Ascending aorta (tissue), 2 donors: ENCODE measurements around the gene RHBDL1. TPM values are rescaled to one million over a fixed set of nuclear protein-coding genes. Genes with fewer than 3 reads are reported as not detected.
"Not testable (repeated sequence)": the region's sequence is repeated elsewhere in the genome, so short reads cannot be mapped to it uniquely, and the experiment has no call there.

ENCODE experiments used
- DNase-seq, 2 donors: peaks; one replicate each; pipeline ENCODE4 v3.0.0-alpha.2; 2019; ENCODE audit warnings: low spot score in 2 of 2
- H3K27ac ChIP-seq, 2 donors: fragments of 200-600 bp; sonication (generic); one replicate each; pipeline ENCODE4 v1.5.1; 2016 to 2017; ENCODE audit warnings: mild to moderate bottlenecking in 1 of 2
- H3K27me3 ChIP-seq: fragments of 200-600 bp; sonication (generic); one replicate; pipeline ENCODE4 v1.5.1; 2017
- H3K36me3 ChIP-seq, 2 donors: fragments of 200-600 bp; sonication (generic); one replicate each; pipeline ENCODE4 v1.5.1; 2016
- H3K4me1 ChIP-seq, 2 donors: fragments of 200-600 bp; sonication (generic); one replicate each; pipeline ENCODE4 v1.5.1; 2016 to 2017; ENCODE audit warnings: mild to moderate bottlenecking in 1 of 2
- H3K4me3 ChIP-seq, 2 donors: fragments of 200-600 bp; sonication (generic); one replicate each; pipeline ENCODE4 v1.5.1; 2016 to 2017; ENCODE audit warnings: mild to moderate bottlenecking in 1 of 2
- H3K9me3 ChIP-seq, 2 donors: fragments of 200-600 bp; sonication (generic); one replicate each; pipeline ENCODE4 v1.5.1; 2016
- intact Hi-C: fragments of 100-400 bp; cut with DNase I; formaldehyde crosslinking; loops from one replicate; pipeline ENCODE4 v1.15.1; 2023
- total RNA-seq: library from RNA; depleted of rRNA; stranded (reverse); fragments of >200 nt; gene quantifications from one replicate; pipeline ENCODE4 v1.1.0, GENCODE V29; 2016
- TF ChIP-seq, protein P1 (sequence below), 3 experiments: fragments of 200-600 bp in 2 of 3; fragments of 450-650 bp in 1 of 3; sonication (generic) in 2 of 3; IDR thresholded peaks; one replicate each; pipeline ENCODE4 v1.5.1; 2016 to 2019; ENCODE audit warnings: antibody characterized with exemption in 3 of 3, mild to moderate bottlenecking in 1 of 3, moderate library complexity in 1 of 3

The RHBDL1 gene
- total RNA-seq, 1 donor from 2014 or later: 1.1 TPM

DNA sequence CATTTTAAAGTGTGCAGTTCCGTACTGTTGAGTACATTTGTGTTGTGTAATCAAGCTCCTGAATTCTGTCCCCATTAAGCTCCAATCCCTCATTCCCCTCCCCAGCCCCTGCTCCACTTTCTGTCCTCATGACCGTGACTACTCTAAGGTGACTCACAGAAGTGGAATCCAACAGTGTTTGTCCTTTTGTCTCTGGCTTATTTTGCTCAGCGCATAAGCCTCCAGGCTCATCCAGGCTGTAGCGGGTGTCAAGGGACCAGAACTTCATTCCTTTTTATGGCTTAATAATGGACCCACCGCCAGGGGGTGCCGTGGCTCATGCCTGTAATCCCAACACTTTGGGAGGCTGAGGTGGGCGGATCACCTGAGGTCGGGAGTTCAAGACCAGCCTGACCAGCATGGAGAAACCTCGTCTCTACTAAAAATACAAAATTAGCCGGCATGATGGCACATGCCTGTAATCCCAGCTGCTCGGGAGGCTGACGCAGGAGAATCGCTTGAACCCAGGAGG lies 37.3 kb downstream of the RHBDL1 start:
- H3K4me1 ChIP-seq: peaks cover 10 to 23% of the 10 kb centered on the region in 2 donors
- TF ChIP-seq, protein P1, sequence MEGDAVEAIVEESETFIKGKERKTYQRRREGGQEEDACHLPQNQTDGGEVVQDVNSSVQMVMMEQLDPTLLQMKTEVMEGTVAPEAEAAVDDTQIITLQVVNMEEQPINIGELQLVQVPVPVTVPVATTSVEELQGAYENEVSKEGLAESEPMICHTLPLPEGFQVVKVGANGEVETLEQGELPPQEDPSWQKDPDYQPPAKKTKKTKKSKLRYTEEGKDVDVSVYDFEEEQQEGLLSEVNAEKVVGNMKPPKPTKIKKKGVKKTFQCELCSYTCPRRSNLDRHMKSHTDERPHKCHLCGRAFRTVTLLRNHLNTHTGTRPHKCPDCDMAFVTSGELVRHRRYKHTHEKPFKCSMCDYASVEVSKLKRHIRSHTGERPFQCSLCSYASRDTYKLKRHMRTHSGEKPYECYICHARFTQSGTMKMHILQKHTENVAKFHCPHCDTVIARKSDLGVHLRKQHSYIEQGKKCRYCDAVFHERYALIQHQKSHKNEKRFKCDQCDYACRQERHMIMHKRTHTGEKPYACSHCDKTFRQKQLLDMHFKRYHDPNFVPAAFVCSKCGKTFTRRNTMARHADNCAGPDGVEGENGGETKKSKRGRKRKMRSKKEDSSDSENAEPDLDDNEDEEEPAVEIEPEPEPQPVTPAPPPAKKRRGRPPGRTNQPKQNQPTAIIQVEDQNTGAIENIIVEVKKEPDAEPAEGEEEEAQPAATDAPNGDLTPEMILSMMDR (IDR thresholded peaks at IDR 0.05): peak in 1 of 3 experiments; percentile 13
- not testable (repeated sequence) for H3K36me3 ChIP-seq, H3K27me3 ChIP-seq, H3K9me3 ChIP-seq, DNase-seq, H3K27ac ChIP-seq, H3K4me3 ChIP-seq
- intact Hi-C loops: loop anchor here (10.0 kb wide), 1 partner anchor 382 kb away; the partner anchor contains the start of gene C1QTNF8

DNA sequence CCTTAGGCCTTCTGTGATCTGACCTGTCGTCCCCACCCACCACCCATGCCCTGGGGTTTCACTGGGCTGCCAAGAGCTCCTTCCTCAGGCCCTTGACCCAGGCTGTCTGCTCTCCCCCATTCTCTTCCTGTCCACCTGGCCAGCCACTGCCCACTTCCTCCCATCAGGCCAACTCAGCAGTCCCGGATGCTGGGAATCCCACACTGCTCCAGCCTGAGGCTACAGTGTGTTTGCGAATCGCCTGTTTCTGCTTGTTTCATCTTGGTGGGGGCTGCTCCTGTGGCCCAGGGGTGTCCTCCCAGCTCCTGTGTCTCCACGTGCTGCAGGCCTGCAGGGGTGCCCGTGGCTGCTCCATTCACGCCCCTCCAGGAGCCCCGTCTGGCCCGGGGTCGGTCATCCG lies 38.6 kb downstream of the RHBDL1 start:
- Histone ChIP-seq H3K4me1 (peaks cover 10 to 23% of the 10 kb centered on the region in 2 donors), H3K27me3 (peaks cover 6% of the 10 kb centered on the region), H3K27ac (no peak overlapping the region), H3K9me3 (no peaks in the 10 kb centered on the region), H3K4me3 (no peak overlapping the region), H3K36me3 (no peaks in the 10 kb centered on the region)
- TF ChIP-seq, protein P1 (IDR thresholded peaks at IDR 0.05): no peak
- intact Hi-C loops: loop anchor here (2.0 to 10.0 kb wide), 3 partner anchors 27 to 381 kb away; partner anchors contain the start of genes C1QTNF8, CHTF18, CIAO3 and RPUSD1
- no peak for DNase-seq

DNA sequence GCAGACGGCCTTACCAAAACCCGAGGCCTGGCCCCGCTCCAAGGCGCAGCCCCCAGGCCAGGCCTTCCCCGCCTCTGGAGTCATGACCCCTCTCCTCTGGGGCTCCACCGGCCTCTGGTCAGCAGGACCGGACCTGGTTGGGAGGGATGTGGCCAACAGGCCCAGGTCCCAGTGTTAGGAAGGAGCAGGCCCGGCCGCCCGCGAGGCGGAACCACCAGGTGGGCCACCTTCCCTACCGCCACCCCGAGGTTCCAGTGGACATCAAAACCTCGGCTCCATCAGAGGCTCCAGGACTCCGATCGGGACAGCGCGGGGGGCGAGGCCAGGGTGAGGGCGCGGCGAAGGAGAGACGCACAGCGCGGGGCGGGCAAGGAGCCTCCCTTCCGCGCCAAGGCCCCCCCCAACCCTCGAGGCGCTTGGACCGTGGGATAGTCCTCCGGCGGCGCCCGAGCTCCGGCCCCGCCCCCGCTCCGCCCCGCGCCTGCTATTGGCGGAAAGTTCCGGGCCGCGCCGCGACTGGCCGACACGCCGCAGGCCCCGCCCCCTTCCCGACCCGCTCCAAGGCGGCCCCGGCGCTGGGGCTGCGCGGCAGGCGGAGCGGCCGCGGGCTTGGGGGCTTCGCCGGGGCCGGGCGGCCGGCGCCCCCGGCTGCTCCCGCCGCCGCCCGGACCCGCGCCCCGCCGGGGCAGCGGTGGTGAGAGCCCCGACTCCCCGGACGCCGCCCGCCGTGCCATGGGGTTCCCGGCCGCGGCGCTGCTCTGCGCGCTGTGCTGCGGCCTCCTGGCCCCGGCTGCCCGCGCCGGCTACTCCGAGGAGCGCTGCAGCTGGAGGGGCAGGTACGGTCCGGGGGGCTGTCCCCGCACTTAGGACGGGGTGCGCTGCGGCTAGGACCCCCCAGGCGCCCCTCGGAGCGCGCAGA lies 39.3 kb downstream of the RHBDL1 start, which contains the start of gene METRN:
TSS of gene METRN (plus strand) at position 561 of the 919 bp plus-strand sequence. CDS start at position 733, 172 bp downstream.
- TF ChIP-seq, protein P1 (IDR thresholded peaks at IDR 0.05): no peak
- intact Hi-C loops: loop anchor here (2.0 to 10.0 kb wide), 3 partner anchors 26 to 380 kb away; partner anchors contain the start of genes C1QTNF8, CHTF18, CIAO3 and RPUSD1
- H3K27ac ChIP-seq: no peak within 1 kb of the TSS

DNA sequence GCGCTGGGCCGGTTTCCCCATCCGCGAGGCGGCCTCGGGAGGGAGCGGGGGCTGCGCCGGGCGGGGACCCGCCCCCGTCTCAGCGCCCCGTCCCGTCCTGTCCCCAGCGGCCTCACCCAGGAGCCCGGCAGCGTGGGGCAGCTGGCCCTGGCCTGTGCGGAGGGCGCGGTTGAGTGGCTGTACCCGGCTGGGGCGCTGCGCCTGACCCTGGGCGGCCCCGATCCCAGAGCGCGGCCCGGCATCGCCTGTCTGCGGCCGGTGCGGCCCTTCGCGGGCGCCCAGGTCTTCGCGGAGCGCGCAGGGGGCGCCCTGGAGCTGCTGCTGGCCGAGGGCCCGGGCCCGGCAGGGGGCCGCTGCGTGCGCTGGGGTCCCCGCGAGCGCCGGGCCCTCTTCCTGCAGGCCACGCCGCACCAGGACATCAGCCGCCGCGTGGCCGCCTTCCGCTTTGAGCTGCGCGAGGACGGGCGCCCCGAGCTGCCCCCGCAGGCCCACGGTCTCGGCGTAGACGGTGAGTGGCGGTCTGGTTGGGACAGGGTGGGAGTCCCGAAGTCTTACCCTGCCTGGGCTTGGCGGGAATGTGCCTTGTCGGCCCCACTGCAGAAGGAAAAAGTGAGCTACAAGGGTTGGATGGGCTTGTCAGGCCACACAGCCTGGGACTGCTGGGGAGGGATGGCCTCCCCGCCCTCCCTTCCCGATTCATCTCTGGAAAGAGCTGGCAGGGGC lies 40.2 kb downstream of the RHBDL1 start:
- Histone ChIP-seq H3K36me3 (no peaks in the 10 kb centered on the region), H3K4me1 (peaks cover 17 to 19% of the 10 kb centered on the region in 2 donors), H3K9me3 (no peaks in the 10 kb centered on the region), H3K4me3 (peak overlapping the region; percentile 76 to 93), H3K27ac (no peak overlapping the region), H3K27me3 (peaks cover 4% of the 10 kb centered on the region)
- TF ChIP-seq, protein P1 (IDR thresholded peaks at IDR 0.05): no peak
- intact Hi-C loops: loop anchor here (2.0 to 10.0 kb wide), 3 partner anchors 25 to 379 kb away; partner anchors contain the start of genes C1QTNF8, CHTF18, CIAO3 and RPUSD1
- no peak for DNase-seq

More for the DNA sequence above, 39.3 kb downstream of the RHBDL1 start, which contains the start of gene METRN:
- no peaks in the 10 kb centered on the region for H3K36me3 ChIP-seq
- H3K4me1 ChIP-seq: peaks cover 11 to 20% of the 10 kb centered on the region in 2 donors
- peaks cover 6% of the 10 kb centered on the region for H3K27me3 ChIP-seq
- no peaks in the 10 kb centered on the region for H3K9me3 ChIP-seq
- peak within 1 kb of the TSS; percentile 76 to 93 for H3K4me3 ChIP-seq
- DNase-seq: peak; percentile 39 to 95

DNA sequence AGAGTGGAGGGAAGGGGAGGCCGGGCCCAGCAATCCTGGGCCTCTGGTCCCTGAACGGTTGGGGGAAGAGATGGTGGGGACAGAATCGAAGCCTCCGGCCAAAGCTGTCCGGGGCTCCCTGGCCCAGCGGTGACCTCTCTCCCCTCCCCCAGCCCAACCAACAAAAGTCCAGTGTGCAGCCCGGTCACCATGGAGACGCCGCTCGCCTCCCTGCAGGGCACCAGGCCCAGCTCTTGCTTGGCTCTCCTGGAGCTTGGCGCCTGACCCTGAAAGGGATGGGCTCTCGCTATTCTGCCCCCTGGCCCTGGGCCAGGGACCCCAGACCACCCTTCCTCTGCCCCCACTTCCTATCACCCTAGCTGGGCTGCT lies 40.7 kb downstream of the RHBDL1 start:
- Histone ChIP-seq H3K4me3 (peak overlapping the region; percentile 76 to 93), H3K4me1 (peaks cover 17 to 19% of the 10 kb centered on the region in 2 donors), H3K9me3 (no peaks in the 10 kb centered on the region), H3K36me3 (no peaks in the 10 kb centered on the region), H3K27me3 (no peaks in the 10 kb centered on the region), H3K27ac (no peak overlapping the region)
- no peak for DNase-seq
- intact Hi-C loops: loop anchor here (10.0 kb wide), 1 partner anchor 379 kb away; the partner anchor contains the start of gene C1QTNF8
- TF ChIP-seq, protein P1 (IDR thresholded peaks at IDR 0.05): no peak
